ENCODE measurements around the gene TSPAN16. TPM values are rescaled to one million over a fixed set of nuclear protein-coding genes. Genes with fewer than 3 reads are reported as not detected.

The TSPAN16 gene
- total and polyA plus RNA-seq, 2 of the 13 experiments (the other 11 are each of a cell fraction or from before 2014, with no cell fraction given), result not detected

- no TSS peak for BruUV-seq (replicated peaks)
- no peaks in the 10 kb centered on the region for H3K9me3 ChIP-seq (ENCODE audit: low read length)
- DNase-seq (ENCODE audit: low spot score), result no peak
- no peak overlapping the region for H3K4me2 ChIP-seq (ENCODE audit: low read depth, low read length)
- in situ Hi-C loops (cut with HindIII; ENCODE audit: extremely low pct_ligation_motif_present, low pct_unique_long_range_greater_than_20kb) (no loop called here), intact Hi-C loops (cut with micrococcal nuclease; ENCODE audit: unreplicated experiment) (no loop called here)
- WGBS (ENCODE audit: low lambda C conversion rate), result 100% methylated on average over 1 of the region's 17 CpGs
- no peak overlapping the region for H3K9ac ChIP-seq (ENCODE audit: insufficient read depth, low read depth, low read length)
- ChIA-PET POLR2A (interaction anchor here (0.6 to 0.9 kb wide), 2 partner anchors 39 to 223 kb away, joined by 3 to 4 read pairs; no protein-coding TSS in a partner anchor), CTCF (ENCODE audit: low intra/inter-chr PET ratio, low total read pairs) (no interaction called here)
- peaks cover 22% of the 10 kb centered on the region for H3K4me1 ChIP-seq (ENCODE audit: insufficient read depth, low read length)
- no peak for ATAC-seq
- no peaks in the 10 kb centered on the region for H3K27me3 ChIP-seq (ENCODE audit: control insufficient read depth in 1 of 2, insufficient read depth in 2 of 2, low read length in 2 of 2)
- no peaks in the 10 kb centered on the region for H4K20me1 ChIP-seq (ENCODE audit: insufficient read depth, low read length)
- H3K79me2 ChIP-seq (ENCODE audit: insufficient read depth, low read length), result no peaks in the 10 kb centered on the region
- H3K4me3 ChIP-seq (replicated peaks in 1 of 3; ENCODE audit: insufficient read depth in 1 of 3, low read depth in 2 of 3, low read length in 3 of 3), result no peak overlapping the region
- no peak for FAIRE-seq
- peaks cover 0 to 2% of the 10 kb centered on the region in 2 experiments; a peak in 1 of 5 replicates for H3K36me3 ChIP-seq (replicated peaks in 1 of 2; ENCODE audit: control insufficient read depth in 1 of 2, insufficient read depth in 2 of 2, low read length in 2 of 2)
- no peak overlapping the region for H2AFZ ChIP-seq (ENCODE audit: low read length)
- H3K27ac ChIP-seq (ENCODE audit: extremely low read length, insufficient read depth, low read length), result no peak overlapping the region
- TF ChIP-seq ZFP36L2 (CRISPR knock-in tag; IDR thresholded peaks at IDR 0.05) (no peak), ZBTB21 (CRISPR knock-in tag; IDR thresholded peaks at IDR 0.05) (no peak), ZBTB33 (CRISPR knock-in tag; IDR thresholded peaks at IDR 0.05) (peak; percentile 82), XBP1 (CRISPR knock-in tag; IDR thresholded peaks at IDR 0.05) (no peak), SOX5 (CRISPR knock-in tag; IDR thresholded peaks at IDR 0.05; ENCODE audit: borderline replicate concordance) (no peak), NR2F6 (IDR thresholded peaks at IDR 0.05) (0 out of 2 replicates have a peak, but pooled peaks have one; percentile 16), NR2F6 (CRISPR knock-in tag; IDR thresholded peaks at IDR 0.05) (no peak), HIC2 (CRISPR knock-in tag; IDR thresholded peaks at IDR 0.05; ENCODE audit: low read depth) (no peak), ZNF317 (CRISPR knock-in tag; IDR thresholded peaks at IDR 0.05) (no peak), NFAT5 (CRISPR knock-in tag; IDR thresholded peaks at IDR 0.05) (no peak), MLX (CRISPR knock-in tag; IDR thresholded peaks at IDR 0.05) (no peak), RFX3 (CRISPR knock-in tag; IDR thresholded peaks at IDR 0.05) (no peak), HNF4A (CRISPR knock-in tag; IDR thresholded peaks at IDR 0.05) (no peak)
- TF ChIP-seq, protein P1, sequence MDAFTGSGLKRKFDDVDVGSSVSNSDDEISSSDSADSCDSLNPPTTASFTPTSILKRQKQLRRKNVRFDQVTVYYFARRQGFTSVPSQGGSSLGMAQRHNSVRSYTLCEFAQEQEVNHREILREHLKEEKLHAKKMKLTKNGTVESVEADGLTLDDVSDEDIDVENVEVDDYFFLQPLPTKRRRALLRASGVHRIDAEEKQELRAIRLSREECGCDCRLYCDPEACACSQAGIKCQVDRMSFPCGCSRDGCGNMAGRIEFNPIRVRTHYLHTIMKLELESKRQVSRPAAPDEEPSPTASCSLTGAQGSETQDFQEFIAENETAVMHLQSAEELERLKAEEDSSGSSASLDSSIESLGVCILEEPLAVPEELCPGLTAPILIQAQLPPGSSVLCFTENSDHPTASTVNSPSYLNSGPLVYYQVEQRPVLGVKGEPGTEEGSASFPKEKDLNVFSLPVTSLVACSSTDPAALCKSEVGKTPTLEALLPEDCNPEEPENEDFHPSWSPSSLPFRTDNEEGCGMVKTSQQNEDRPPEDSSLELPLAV (CRISPR knock-in tag; conservative IDR thresholded peaks at IDR 0.05; ENCODE audit: low read depth), result no peak
These were observed 39.6 kb downstream of the TSPAN16 start for GRCh38 chr19:11335449-11336146.
